K562 (cell line): ENCODE data around the gene KIF14. TPM values are rescaled to one million over a fixed set of nuclear protein-coding genes. Genes with fewer than 3 reads are reported as not detected.

Source experiments
- CBX2 ChIP-seq: fragments of 200-600 bp; sonication (generic); IDR thresholded peaks from one replicate; pipeline ENCODE4 v1.6.1; 2012; ENCODE audit warnings: mild to moderate bottlenecking, low read length, inconsistent platforms; ENCODE audit not compliant: insufficient read depth, poor library complexity, severe bottlenecking
- CCAR2 ChIP-seq: fragments of 200-400 bp; formaldehyde crosslinking; IDR thresholded peaks from 2 replicates; pipeline ENCODE4 v1.6.1; 2017; ENCODE audit warnings: mild to moderate bottlenecking, low read depth, low read length
- EHMT2 ChIP-seq: fragments of 450-650 bp; IDR thresholded peaks from 2 replicates; pipeline ENCODE4 v1.6.1; 2018; ENCODE audit warnings: antibody characterized with exemption
- ETS1 ChIP-seq: conservative IDR thresholded peaks from 2 replicates; pipeline ENCODE4 v1.6.1; 2011; ENCODE audit warnings: low read depth, mild to moderate bottlenecking, low read length; ENCODE audit not compliant: control insufficient read depth
- FIP1L1 ChIP-seq: fragments of 200-400 bp; formaldehyde crosslinking; IDR thresholded peaks from 2 replicates; pipeline ENCODE4 v1.6.1; 2018; ENCODE audit warnings: mild to moderate bottlenecking, low read depth, low read length; ENCODE audit not compliant: poor library complexity, severe bottlenecking
- GATAD2A ChIP-seq: fragments of 450-650 bp; IDR thresholded peaks from 2 replicates; pipeline ENCODE4 v1.6.1; 2017
- JUND ChIP-seq, 2 experiments: IDR thresholded peaks; 2 replicates in 1 of 2; 3 replicates in 1 of 2; pipeline ENCODE4 v1.6.1; 2011; ENCODE audit warnings: borderline replicate concordance in 2 of 2, low read depth in 2 of 2, low read length in 2 of 2, improper control_type of control experiment in 1 of 2, missing biosample characterization in 1 of 2, missing genetic modification characterization in 1 of 2, missing genetic modification reagents in 1 of 2
- KLF16 ChIP-seq: IDR thresholded peaks from 2 replicates; pipeline ENCODE4 v1.6.1; 2016; ENCODE audit warnings: antibody characterized with exemption
- MLLT1 ChIP-seq, 2 experiments: fragments of 450-650 bp; IDR thresholded peaks; 2 replicates each; pipeline ENCODE4 v1.6.1; 2016
- MNT ChIP-seq, 2 experiments: fragments of 450-650 bp; conservative IDR thresholded peaks; 2 replicates each; pipeline ENCODE4 v1.6.1; 2017; ENCODE audit warnings: mild to moderate bottlenecking in 2 of 2, moderate library complexity in 2 of 2
- MYNN ChIP-seq, 2 experiments: sonication (generic); formaldehyde crosslinking in 1 of 2; IDR thresholded peaks; 2 replicates each; pipeline versions ENCODE4 v1.5.0 to v1.6.1; 2016 to 2020; ENCODE audit warnings: antibody characterized with exemption in 1 of 2, missing genetic modification reagents in 1 of 2
- NELFE ChIP-seq: IDR thresholded peaks from 2 replicates; pipeline ENCODE4 v1.6.1; 2011; ENCODE audit warnings: mild to moderate bottlenecking; ENCODE audit not compliant: insufficient read depth, insufficient read length
- PHF21A ChIP-seq: fragments of 450-650 bp; IDR thresholded peaks from 2 replicates; pipeline ENCODE4 v1.6.1; 2017; ENCODE audit warnings: low read depth, borderline replicate concordance
- PTRF ChIP-seq: fragments of 450-650 bp; IDR thresholded peaks from 2 replicates; pipeline ENCODE4 v1.6.1; 2016; ENCODE audit warnings: mild to moderate bottlenecking, missing genetic modification characterization, missing compliant biosample characterization
- RFX7 ChIP-seq: fragments of 250-450 bp; sonication (Bioruptor Pico); IDR thresholded peaks from 2 replicates; pipeline ENCODE4 v1.5.1; 2021; ENCODE audit warnings: mild to moderate bottlenecking
- SOX6 ChIP-seq: fragments of 450-650 bp; IDR thresholded peaks from 2 replicates; pipeline ENCODE4 v1.6.1; 2014; ENCODE audit warnings: mild to moderate bottlenecking
- ZNF778 ChIP-seq: fragments of 450-650 bp; formaldehyde crosslinking; IDR thresholded peaks from 2 replicates; pipeline ENCODE4 v1.4.0; 2020; ENCODE audit warnings: mild to moderate bottlenecking, moderate library complexity
- ZNF780A ChIP-seq: fragments of 250-450 bp; sonication (Bioruptor Pico); IDR thresholded peaks from 2 replicates; pipeline ENCODE4 v1.5.0; 2021; ENCODE audit warnings: mild to moderate bottlenecking
- polyA plus RNA-seq, 8 experiments: library from polyadenylated mRNA; depleted of rRNA in 4 of 8; stranded (reverse) in 5 of 8; unstranded in 3 of 8; fragments of >200 nt; fragmentation: Nextera tagmentation in 2 of 8; fragmentation: Illumina TruSeq in 1 of 8; extraction: Ambion mirVana in 2 of 8; extraction: Trizol in 1 of 8; gene quantifications; 2 replicates each; pipeline versions ENCODE4 v1.2.1 to v1.2.3, GENCODE V29; 2011 to 2014; ENCODE audit warnings: inconsistent platforms in 1 of 8, missing spikeins in 1 of 8
- total RNA-seq, 7 experiments: library from RNA; depleted of rRNA in 6 of 7; stranded (reverse); fragments of >200 nt in 6 of 7; fragmentation: Illumina TruSeq in 2 of 7; extraction: Trizol in 2 of 7; gene quantifications; 2 replicates each; pipeline versions ENCODE4 v1.2.1 to v1.2.3, GENCODE V29; 2011 to 2021; ENCODE audit warnings: low replicate concordance in 1 of 7

The KIF14 gene
- total and polyA plus RNA-seq, 9 of the 15 experiments (the other 6 are each of a cell fraction or from before 2014, with no cell fraction given) = 11.5 to 47.4 (median 29.0) TPM

GRCh38 chr1:200669314-200670241 is 49.0 kb upstream of the KIF14 start, which contains the start of gene DDX59 (continued):
- TF ChIP-seq NELFE = no peak
- TF ChIP-seq EHMT2 = no peak
- no peak for TF ChIP-seq PTRF
- TF ChIP-seq SOX6 = peak; percentile 76; the same call in 1 of the 2 replicates
- peak; percentile 82; the same call in 1 of the 2 replicates for TF ChIP-seq GATAD2A
- no peak for TF ChIP-seq RFX7 (CRISPR knock-in tag)
- TF ChIP-seq ZNF780A (CRISPR knock-in tag) = no peak
- TF ChIP-seq CCAR2 = no peak
- TF ChIP-seq MNT (conservative IDR thresholded peaks at IDR 0.05) = peak; percentile 46 to 76
- no peak for TF ChIP-seq CBX2
- TF ChIP-seq ZNF778 = no peak
- TF ChIP-seq MYNN (IDR thresholded peaks at IDR 0.05) = peak; percentile 68; the same call in 1 of the 2 replicates
- TF ChIP-seq MYNN (CRISPR knock-in tag; IDR thresholded peaks at IDR 0.05) = no peak
- peak; percentile 98 for TF ChIP-seq FIP1L1
- TF ChIP-seq PHF21A = peak; percentile 53; the same call in 1 of the 2 replicates
- TF ChIP-seq JUND (IDR thresholded peaks at IDR 0.05; ENCODE audit: borderline replicate concordance, low read depth, low read length) = peak; percentile 23; the same call in 1 of the 2 replicates
- no peak; the same call in 2 of the 3 replicates for TF ChIP-seq JUND (tag; IDR thresholded peaks at IDR 0.05; ENCODE audit: borderline replicate concordance, low read depth, low read length)
- TF ChIP-seq ETS1 = no peak; the same call in 1 of the 2 replicates
- TF ChIP-seq KLF16 = peak; percentile 53; the same call in 1 of the 2 replicates
- peak in 1 of 2 experiments; percentile 73; a peak in 2 of 4 replicates for TF ChIP-seq MLLT1 (IDR thresholded peaks at IDR 0.05)
